GM12878 (cell line): ENCODE measurements around the gene TRIM71.

ENCODE experiments used
- BACH1 ChIP-seq: fragments of 450-650 bp; IDR thresholded peaks from 2 replicates; pipeline ENCODE4 v1.6.1; 2017; ENCODE audit warnings: mild to moderate bottlenecking, borderline replicate concordance
- BMI1 ChIP-seq: fragments of 450-650 bp; IDR thresholded peaks from 2 replicates; pipeline ENCODE4 v1.6.1; 2016; ENCODE audit warnings: mild to moderate bottlenecking, moderate library complexity, borderline replicate concordance
- CTCF ChIP-seq, 3 experiments: IDR thresholded peaks in 2 of 3; conservative IDR thresholded peaks in 1 of 3; 2 replicates each; pipeline ENCODE4 v1.5.1; 2011; ENCODE audit warnings: low read depth in 3 of 3, low read length in 3 of 3, mild to moderate bottlenecking in 3 of 3, control low read depth in 2 of 3, moderate library complexity in 2 of 3, inconsistent platforms in 1 of 3, mixed read lengths in 1 of 3; ENCODE audit not compliant: control insufficient read depth in 2 of 3, insufficient read depth in 1 of 3; ENCODE audit errors: extremely low read depth in 1 of 3
- JUND ChIP-seq: IDR thresholded peaks from 2 replicates; pipeline ENCODE4 v1.6.1; 2012; ENCODE audit warnings: low read depth, mild to moderate bottlenecking, low read length, improper control_type of control experiment, moderate library complexity
- NFIC ChIP-seq: IDR thresholded peaks from 2 replicates; pipeline ENCODE4 v1.6.1; 2012; ENCODE audit warnings: low read depth, mild to moderate bottlenecking, inconsistent platforms, low read length, moderate library complexity
- NR2F1 ChIP-seq: fragments of 450-650 bp; conservative IDR thresholded peaks from 2 replicates; pipeline ENCODE4 v1.6.1; 2017; ENCODE audit warnings: mild to moderate bottlenecking
- POLR2A ChIP-seq: IDR thresholded peaks from 2 replicates; pipeline ENCODE4 v1.6.1; 2011; ENCODE audit warnings: low read depth, mild to moderate bottlenecking, low read length
- RB1 ChIP-seq: fragments of 450-650 bp; formaldehyde crosslinking; IDR thresholded peaks from 2 replicates; pipeline ENCODE4 v1.6.1; 2017; ENCODE audit warnings: mild to moderate bottlenecking, borderline replicate concordance
- SMAD5 ChIP-seq: IDR thresholded peaks from 2 replicates; pipeline ENCODE4 v1.6.1; 2016; ENCODE audit warnings: antibody characterized with exemption, low read depth
- SPI1 ChIP-seq: IDR thresholded peaks from 2 replicates; pipeline ENCODE4 v1.6.1; 2011; ENCODE audit warnings: low read depth, mild to moderate bottlenecking, low read length, moderate library complexity, borderline replicate concordance; ENCODE audit not compliant: insufficient read depth
- USF2 ChIP-seq: IDR thresholded peaks from 2 replicates; pipeline ENCODE4 v1.6.1; 2011; ENCODE audit warnings: low read depth, low read length, improper control_type of control experiment, borderline replicate concordance
- ZNF207 ChIP-seq: fragments of 450-650 bp; IDR thresholded peaks from 2 replicates; pipeline ENCODE4 v1.6.1; 2014; ENCODE audit warnings: antibody characterized with exemption, mild to moderate bottlenecking, borderline replicate concordance
- ZNF24 ChIP-seq: fragments of 450-650 bp; IDR thresholded peaks from 2 replicates; pipeline ENCODE4 v1.6.1; 2017; ENCODE audit warnings: antibody characterized with exemption, mild to moderate bottlenecking

- TF ChIP-seq NR2F1 (no peak), CTCF (IDR thresholded peaks at IDR 0.05 in 2 of 3, conservative IDR thresholded peaks at IDR 0.05 in 1 of 3; ENCODE audit: control insufficient read depth in 2 of 3, extremely low read depth in 1 of 3, insufficient read depth in 1 of 3, low read depth in 3 of 3, low read length in 3 of 3) (no peak), ZNF207 (no peak), ZNF24 (no peak), BMI1 (no peak), JUND (no peak), POLR2A (no peak), SPI1 (no peak), BACH1 (no peak), RB1 (no peak), SMAD5 (no peak), NFIC (no peak), USF2 (no peak)
These were observed 13.3 kb downstream of the TRIM71 start for GRCh38 chr3:32831062-32831461.
